NOMO-1 treated with dmso at 0.1 percent for 144 hours (cell line): Measurements from ENCODE around the gene AATF.

Source experiments
- DNase-seq: peaks from one replicate; lab custom pipeline; 2025; ENCODE audit not compliant: unreplicated experiment; lab: John Stamatoyannopoulos, UW

Gene AATF

GRCh38 chr17:36978810-36979564 lies 30.2 kb downstream of the AATF start:
- DNase-seq: no peak

- DNase-seq: no peak
Observed at GRCh38 chr17:36979565-36979941, 30.8 kb downstream of the AATF start.

GRCh38 chr17:36980280-36980761 lies 31.6 kb downstream of the AATF start:
- DNase-seq: no peak

- DNase-seq: no peak
Observed at GRCh38 chr17:36983618-36984017, 34.9 kb downstream of the AATF start.

- no peak for DNase-seq
Observed at GRCh38 chr17:36989173-36989572, 40.4 kb downstream of the AATF start.

GRCh38 chr17:36992701-36993100 lies 43.9 kb downstream of the AATF start:
- DNase-seq: no peak

- DNase-seq: no peak
Observed at GRCh38 chr17:36993227-36993626, 44.5 kb downstream of the AATF start.

- DNase-seq: no peak
Observed at GRCh38 chr17:36994438-36994837, 45.7 kb downstream of the AATF start.

- DNase-seq: peak; percentile 14
Observed at GRCh38 chr17:36999471-36999870, 50.7 kb downstream of the AATF start.

GRCh38 chr17:37016780-37017179 lies 68.0 kb downstream of the AATF start:
- DNase-seq: no peak

GRCh38 chr17:37017404-37017803 lies 68.7 kb downstream of the AATF start:
- no peak for DNase-seq

- DNase-seq: no peak
Observed at GRCh38 chr17:37019117-37019740, 70.5 kb downstream of the AATF start.

GRCh38 chr17:37019741-37020129 lies 71.0 kb downstream of the AATF start:
- no peak for DNase-seq

GRCh38 chr17:37024181-37024637 lies 75.5 kb downstream of the AATF start:
- no peak for DNase-seq

- DNase-seq: no peak
Observed at GRCh38 chr17:37025238-37025637, 76.5 kb downstream of the AATF start.

- DNase-seq: no peak
Observed at GRCh38 chr17:37025847-37026530, 77.2 kb downstream of the AATF start.

GRCh38 chr17:37026531-37026869 lies 77.7 kb downstream of the AATF start:
- no peak for DNase-seq

- no peak for DNase-seq
Observed at GRCh38 chr17:37028040-37028439, 79.3 kb downstream of the AATF start.

- DNase-seq: no peak
Observed at GRCh38 chr17:37031493-37032083, 82.8 kb downstream of the AATF start.

- DNase-seq: no peak
Observed at GRCh38 chr17:37037590-37038155, 88.9 kb downstream of the AATF start.

GRCh38 chr17:37039269-37039668 lies 90.5 kb downstream of the AATF start:
- DNase-seq: no peak
